Calu3 (cell line): ENCODE results near the gene MT1B. TPM values are rescaled to one million over a fixed set of nuclear protein-coding genes. Genes with fewer than 3 reads are reported as not detected.
A peak's percentile ranks its signal among the peaks of the same experiment; 100 is the strongest.

Experiments used
- BruUV-seq: library from RNA; stranded (reverse); fragments of 400-500 nt; replicated peaks from 2 replicates; lab custom pipeline; 2021; lab: Mats Ljungman, UMichigan
- CTCF ChIA-PET: fragments of 300-600 bp; sonication (Branson Sonifier 250); formaldehyde crosslinking; loops from one replicate; lab custom pipeline; 2022; ENCODE audit warnings: antibody characterized with exemption; lab: Charles Lee
- DNase-seq: peaks from one replicate; pipeline ENCODE4 v3.0.0; 2022
- H3K27ac Mint-ChIP-seq: one replicate; pipeline ENCODE4 v1.8.0; 2022; ENCODE audit warnings: mixed read lengths; ENCODE audit not compliant: unreplicated experiment
- H3K27me3 Mint-ChIP-seq: one replicate; pipeline ENCODE4 v1.8.0; 2022; ENCODE audit warnings: mixed read lengths; ENCODE audit not compliant: unreplicated experiment
- H3K36me3 Mint-ChIP-seq: one replicate; pipeline ENCODE4 v1.8.0; 2022; ENCODE audit warnings: mild to moderate bottlenecking, moderate library complexity, mixed read lengths; ENCODE audit not compliant: insufficient read depth, unreplicated experiment
- H3K4me1 Mint-ChIP-seq: one replicate; pipeline ENCODE4 v1.8.0; 2022; ENCODE audit warnings: mild to moderate bottlenecking, low read depth, mixed read lengths; ENCODE audit not compliant: unreplicated experiment
- H3K4me3 Mint-ChIP-seq: one replicate; pipeline ENCODE4 v1.8.0; 2022; ENCODE audit warnings: mild to moderate bottlenecking, low read depth, moderate library complexity, mixed read lengths; ENCODE audit not compliant: unreplicated experiment
- H3K9me3 Mint-ChIP-seq: one replicate; pipeline ENCODE4 v1.8.0; 2022; ENCODE audit warnings: low read depth, mixed read lengths; ENCODE audit not compliant: unreplicated experiment
- CTCF ChIP-seq: fragments of 200-600 bp; IDR thresholded peaks from one replicate; pipeline ENCODE4 v1.8.0; 2022; ENCODE audit warnings: antibody characterized with exemption; ENCODE audit not compliant: unreplicated experiment
- intact Hi-C: fragments of 100-400 bp; cut with micrococcal nuclease; formaldehyde crosslinking; loops from one replicate; pipeline ENCODE4 v1.10.0; 2022; ENCODE audit not compliant: unreplicated experiment
- total RNA-seq: library from RNA; stranded (reverse); gene quantifications from 2 replicates; pipeline ENCODE4 v1.2.3, GENCODE V29; 2022

The MT1B gene
- total RNA-seq, 1 experiment from 2014 or later = not detected

GRCh38 chr16:56691885-56692284, 40.2 kb downstream of the MT1B start:
- BruUV-seq = no TSS peak
- CTCF ChIA-PET = interaction anchor here (1.0 kb wide), 1 partner anchor 10 kb away, joined by 3 read pairs; no protein-coding TSS in a partner anchor
- no peaks in the 10 kb centered on the region for H3K9me3 Mint-ChIP-seq
- H3K4me3 Mint-ChIP-seq = no peak overlapping the region
- no peaks in the 10 kb centered on the region for H3K27me3 Mint-ChIP-seq
- no peak for TF ChIP-seq CTCF
- DNase-seq = peak; percentile 74
- intact Hi-C loops = no loop called here
- H3K27ac Mint-ChIP-seq = peak overlapping the region; percentile 19
- no peaks in the 10 kb centered on the region for H3K36me3 Mint-ChIP-seq
- peaks cover 36% of the 10 kb centered on the region for H3K4me1 Mint-ChIP-seq

DNA sequence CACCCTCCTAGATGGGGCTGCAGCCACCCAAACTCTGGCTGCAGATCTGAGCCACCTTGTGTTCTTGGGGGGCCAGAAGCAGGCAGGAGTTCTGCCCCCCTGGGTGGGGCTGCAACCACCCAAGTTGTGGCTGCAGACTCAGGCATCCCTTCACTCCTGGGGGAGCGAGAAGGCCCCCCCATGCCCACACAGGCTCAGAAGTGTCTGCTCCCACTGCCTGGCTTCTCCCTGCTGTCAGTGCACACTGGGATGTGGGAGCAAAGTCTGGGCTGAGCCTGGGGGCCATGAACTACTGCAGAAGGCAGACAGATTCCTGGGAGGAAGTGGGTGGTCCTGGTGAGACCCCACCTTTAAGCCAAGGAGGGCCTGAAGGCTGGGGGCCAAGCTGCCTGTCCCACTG, 43.6 kb downstream of the MT1B start:
- peaks cover 2% of the 10 kb centered on the region for H3K9me3 Mint-ChIP-seq
- no peak for DNase-seq
- no peak overlapping the region for H3K27ac Mint-ChIP-seq
- CTCF ChIA-PET = no interaction called here
- intact Hi-C loops = no loop called here
- no peak for TF ChIP-seq CTCF
- no peak overlapping the region for H3K4me3 Mint-ChIP-seq
- no peaks in the 10 kb centered on the region for H3K27me3 Mint-ChIP-seq
- no peaks in the 10 kb centered on the region for H3K36me3 Mint-ChIP-seq
- peaks cover 21% of the 10 kb centered on the region for H3K4me1 Mint-ChIP-seq
- no TSS peak for BruUV-seq

DNA sequence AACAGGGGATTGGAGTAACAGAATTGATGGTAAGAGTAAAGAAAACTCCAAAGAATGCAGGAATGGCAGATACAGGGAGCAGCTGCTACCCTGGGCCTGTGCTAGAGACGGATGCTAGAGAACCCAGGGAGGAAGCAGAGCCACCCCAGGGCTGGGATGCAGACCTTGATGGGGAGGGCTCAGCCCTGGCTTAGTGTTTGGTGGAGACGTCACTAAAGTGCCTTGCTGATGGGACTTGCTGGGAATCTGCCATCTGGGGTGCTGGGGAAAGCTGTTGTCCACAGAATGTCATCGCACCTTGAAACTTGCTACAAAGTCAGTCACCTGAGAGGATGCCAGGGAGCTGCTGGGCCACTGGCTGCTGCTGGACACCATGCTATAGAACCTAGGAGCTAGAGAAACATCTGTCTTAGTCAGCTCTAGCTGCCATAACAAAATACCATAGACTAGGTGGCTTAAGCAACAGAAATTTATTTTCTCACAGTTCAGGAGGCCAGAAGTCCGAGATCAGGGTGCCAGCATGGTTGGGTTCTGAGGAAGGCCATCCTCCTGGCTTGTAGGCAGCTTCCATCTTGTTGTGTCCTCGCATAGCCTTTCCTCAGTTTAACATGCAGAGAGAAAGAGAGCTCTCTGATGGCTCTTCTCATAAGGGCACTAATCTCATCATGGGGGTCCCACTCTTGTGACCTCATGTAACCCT, 45.9 kb downstream of the MT1B start:
- CTCF ChIA-PET = interaction anchor here (0.6 kb wide), 1 partner anchor 203 kb away, joined by 4 read pairs; no protein-coding TSS in a partner anchor
- H3K4me3 Mint-ChIP-seq = no peak overlapping the region
- H3K4me1 Mint-ChIP-seq = peaks cover 7% of the 10 kb centered on the region
- no peaks in the 10 kb centered on the region for H3K27me3 Mint-ChIP-seq
- no TSS peak for BruUV-seq
- DNase-seq = no peak
- TF ChIP-seq CTCF = no peak
- H3K9me3 Mint-ChIP-seq = peaks cover 2% of the 10 kb centered on the region
- no peak overlapping the region for H3K27ac Mint-ChIP-seq
- no peaks in the 10 kb centered on the region for H3K36me3 Mint-ChIP-seq
- intact Hi-C loops = no loop called here

GRCh38 chr16:56700195-56700594, 48.5 kb downstream of the MT1B start:
- H3K36me3 Mint-ChIP-seq = no peaks in the 10 kb centered on the region
- no peaks in the 10 kb centered on the region for H3K4me1 Mint-ChIP-seq
- no peaks in the 10 kb centered on the region for H3K27me3 Mint-ChIP-seq
- intact Hi-C loops = no loop called here
- no peak overlapping the region for H3K27ac Mint-ChIP-seq
- H3K4me3 Mint-ChIP-seq = no peak overlapping the region
- no peak for DNase-seq
- BruUV-seq = no TSS peak
- CTCF ChIA-PET = interaction anchor here (0.7 to 3.0 kb wide), 5 partner anchors 27 to 124 kb away, joined by 3 to 71 read pairs (median 13); no protein-coding TSS in a partner anchor
- peaks cover 2% of the 10 kb centered on the region for H3K9me3 Mint-ChIP-seq
- TF ChIP-seq CTCF = no peak
